Uterus (tissue), 2 donors: ENCODE measurements around the gene MTG1.

Source experiments
- POLR2A ChIP-seq, 2 donors: fragments of 450-650 bp; IDR thresholded peaks; one replicate each; pipeline ENCODE4 v1.6.1; 2016; ENCODE audit warnings: antibody characterized with exemption in 2 of 2, mild to moderate bottlenecking in 1 of 2, moderate library complexity in 1 of 2
- TF ChIP-seq, protein P1 (sequence below), 4 experiments: fragments of 200-600 bp in 2 of 4; fragments of 450-650 bp in 2 of 4; sonication (generic) in 2 of 4; IDR thresholded peaks; one replicate each; pipeline ENCODE4 v1.5.1; 2016 to 2019; ENCODE audit warnings: antibody characterized with exemption in 4 of 4, mild to moderate bottlenecking in 2 of 4, moderate library complexity in 1 of 4

DNA sequence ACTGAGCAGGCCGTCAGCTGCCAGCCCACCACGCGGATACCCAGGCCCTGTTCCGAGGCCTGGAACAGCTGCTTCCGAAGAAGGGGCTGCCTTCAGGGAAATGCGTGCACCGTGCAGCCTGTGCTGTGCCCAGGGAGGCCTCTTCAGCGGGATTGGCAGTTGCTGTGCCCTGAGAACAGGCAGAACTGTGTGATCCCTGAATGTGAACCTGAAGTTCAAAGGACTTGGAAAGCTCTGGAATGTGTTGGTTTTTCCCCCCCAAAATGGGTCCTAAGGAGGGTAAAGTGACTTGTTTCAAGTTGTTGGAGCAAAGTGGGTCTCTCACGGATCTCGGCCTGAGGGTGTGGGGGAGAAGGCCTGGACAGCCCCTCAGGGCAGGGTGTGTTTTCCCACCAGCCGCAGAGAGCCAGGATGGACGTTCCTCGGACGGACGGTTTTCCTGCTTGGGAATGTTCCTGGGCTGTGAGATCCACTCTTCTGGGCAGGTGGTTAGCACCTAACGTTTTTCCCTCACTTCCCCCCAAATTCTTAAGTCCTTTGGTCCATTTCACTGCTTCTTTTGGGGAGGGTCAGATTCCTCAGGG, 28.4 kb downstream of the MTG1 start:
- TF ChIP-seq, protein P1, sequence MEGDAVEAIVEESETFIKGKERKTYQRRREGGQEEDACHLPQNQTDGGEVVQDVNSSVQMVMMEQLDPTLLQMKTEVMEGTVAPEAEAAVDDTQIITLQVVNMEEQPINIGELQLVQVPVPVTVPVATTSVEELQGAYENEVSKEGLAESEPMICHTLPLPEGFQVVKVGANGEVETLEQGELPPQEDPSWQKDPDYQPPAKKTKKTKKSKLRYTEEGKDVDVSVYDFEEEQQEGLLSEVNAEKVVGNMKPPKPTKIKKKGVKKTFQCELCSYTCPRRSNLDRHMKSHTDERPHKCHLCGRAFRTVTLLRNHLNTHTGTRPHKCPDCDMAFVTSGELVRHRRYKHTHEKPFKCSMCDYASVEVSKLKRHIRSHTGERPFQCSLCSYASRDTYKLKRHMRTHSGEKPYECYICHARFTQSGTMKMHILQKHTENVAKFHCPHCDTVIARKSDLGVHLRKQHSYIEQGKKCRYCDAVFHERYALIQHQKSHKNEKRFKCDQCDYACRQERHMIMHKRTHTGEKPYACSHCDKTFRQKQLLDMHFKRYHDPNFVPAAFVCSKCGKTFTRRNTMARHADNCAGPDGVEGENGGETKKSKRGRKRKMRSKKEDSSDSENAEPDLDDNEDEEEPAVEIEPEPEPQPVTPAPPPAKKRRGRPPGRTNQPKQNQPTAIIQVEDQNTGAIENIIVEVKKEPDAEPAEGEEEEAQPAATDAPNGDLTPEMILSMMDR (IDR thresholded peaks at IDR 0.05): no peak
- TF ChIP-seq POLR2A (IDR thresholded peaks at IDR 0.05): no peak
